Fibroblast of skin of left biceps (primary cell): ENCODE measurements around the gene SNRPD3.
A peak's percentile ranks its signal among the peaks of the same experiment; 100 is the strongest.
"Not testable (repeated sequence)": the region's sequence is repeated elsewhere in the genome, so short reads cannot be mapped to it uniquely, and the experiment has no call there.

ENCODE experiments used
- DNase-seq, 2 experiments: peaks; one replicate each; pipeline ENCODE4 v3.0.0-alpha.2; 2013; ENCODE audit warnings: low read depth in 2 of 2

Gene SNRPD3

GRCh38 chr22:24592058-24592850, 36.5 kb downstream of the SNRPD3 start:
- DNase-seq: no peak

GRCh38 chr22:24592851-24593558, 37.2 kb downstream of the SNRPD3 start, which contains the start of gene LRRC75B:
TSS of gene LRRC75B (minus strand) at chr22:24593073. CDS start at chr22:24593039, 34 bp downstream.
- DNase-seq: peak; percentile 62 to 65

GRCh38 chr22:24593559-24593835, 37.7 kb downstream of the SNRPD3 start:
- not testable (repeated sequence) for DNase-seq

GRCh38 chr22:24593836-24594568, 38.2 kb downstream of the SNRPD3 start:
- DNase-seq: no peak

- no peak for DNase-seq
Observed at GRCh38 chr22:24594569-24595120, 38.8 kb downstream of the SNRPD3 start.

GRCh38 chr22:24595228-24595627, 39.4 kb downstream of the SNRPD3 start:
- no peak for DNase-seq

- no peak for DNase-seq
Observed at GRCh38 chr22:24595863-24596262, 40.1 kb downstream of the SNRPD3 start.

GRCh38 chr22:24597076-24597475, 41.3 kb downstream of the SNRPD3 start:
- DNase-seq: not testable (repeated sequence)

- no peak for DNase-seq
Observed at GRCh38 chr22:24599514-24599913, 43.7 kb downstream of the SNRPD3 start.

GRCh38 chr22:24599958-24600715, 44.3 kb downstream of the SNRPD3 start:
- not testable (repeated sequence) for DNase-seq

- DNase-seq: no peak
Observed at GRCh38 chr22:24601217-24602104, 45.7 kb downstream of the SNRPD3 start.

- DNase-seq: not testable (repeated sequence)
Observed at GRCh38 chr22:24602105-24602749, 46.4 kb downstream of the SNRPD3 start.

GRCh38 chr22:24602847-24603769, 47.3 kb downstream of the SNRPD3 start, which contains the start of gene GGT1:
TSS of gene GGT1 (plus strand) at chr22:24603193. CDS start at chr22:24611082, 7,889 bp downstream.
- not testable (repeated sequence) for DNase-seq

GRCh38 chr22:24603770-24604629, 48.2 kb downstream of the SNRPD3 start:
- not testable (repeated sequence) for DNase-seq

- not testable (repeated sequence) for DNase-seq
Observed at GRCh38 chr22:24606340-24606739, 50.5 kb downstream of the SNRPD3 start.

GRCh38 chr22:24607429-24607983, 51.7 kb downstream of the SNRPD3 start:
- DNase-seq: not testable (repeated sequence)

- not testable (repeated sequence) for DNase-seq
Observed at GRCh38 chr22:24608327-24608726, 52.5 kb downstream of the SNRPD3 start.
